CD4-positive, alpha-beta T cell (primary cell): ENCODE measurements around the gene PHF14. TPM values are rescaled to one million over a fixed set of nuclear protein-coding genes. Genes with fewer than 3 reads are reported as not detected.

ENCODE experiments used
- ATAC-seq: fragments of 200-7000 bp; cut with Tn5 transposase; one replicate; pipeline ENCODE4 v1.10.0; 2022; ENCODE audit warnings: mild to moderate bottlenecking; ENCODE audit not compliant: poor library complexity
- CTCF ChIA-PET: fragments of 350-600 bp; sonication (Branson Sonifier 250); formaldehyde crosslinking; loops from one replicate; lab custom pipeline; 2021; ENCODE audit warnings: antibody characterized with exemption, inconsistent platforms; lab: Charles Lee
- POLR2A ChIA-PET: fragments of 350-600 bp; sonication (Branson Sonifier 250); formaldehyde crosslinking; loops from one replicate; lab custom pipeline; 2021; ENCODE audit warnings: antibody characterized with exemption, inconsistent platforms; lab: Charles Lee
- DNase-seq, 14 experiments: peaks; one replicate each; pipeline ENCODE4 v3.0.0-alpha.2; 2013 to 2020; ENCODE audit warnings: mixed read lengths in 2 of 14
- H3K27ac ChIP-seq, 2 donors: one replicate each; pipeline versions ENCODE4 v1.5.1 to v1.7.0; 2013; ENCODE audit warnings: low read length in 2 of 2, low read depth in 1 of 2, mild to moderate bottlenecking in 1 of 2
- H3K27me3 ChIP-seq, 2 experiments: 1 replicate in 1 of 2; 2 replicates in 1 of 2; pipeline versions ENCODE4 v1.6.1 to v1.7.0; 2013; ENCODE audit warnings: low read length in 2 of 2, control low read depth in 1 of 2, mild to moderate bottlenecking in 1 of 2, moderate library complexity in 1 of 2; ENCODE audit not compliant: insufficient read depth in 2 of 2, control insufficient read depth in 1 of 2
- H3K36me3 ChIP-seq: one replicate; pipeline ENCODE4 v1.6.1; 2013; ENCODE audit warnings: low read length, control low read depth; ENCODE audit not compliant: insufficient read depth
- H3K4me1 ChIP-seq: one replicate; pipeline ENCODE4 v1.6.1; 2013; ENCODE audit warnings: low read length, control low read depth; ENCODE audit not compliant: insufficient read depth
- H3K4me3 ChIP-seq: one replicate; pipeline ENCODE4 v1.5.1; 2013; ENCODE audit warnings: mild to moderate bottlenecking, low read length, moderate library complexity
- H3K9me3 ChIP-seq, 2 experiments: 1 replicate in 1 of 2; 2 replicates in 1 of 2; pipeline versions ENCODE4 v1.6.1 to v1.7.0; 2013; ENCODE audit warnings: low read length in 2 of 2, mild to moderate bottlenecking in 2 of 2, control low read depth in 1 of 2, moderate library complexity in 1 of 2; ENCODE audit not compliant: control insufficient read depth in 1 of 2, insufficient read depth in 1 of 2
- H3K27ac Mint-ChIP-seq: one replicate; pipeline ENCODE4 v1.8.0; 2020; ENCODE audit warnings: mixed read lengths
- H3K27me3 Mint-ChIP-seq: one replicate; pipeline ENCODE4 v1.8.0; 2021; ENCODE audit warnings: mixed read lengths
- H3K36me3 Mint-ChIP-seq: one replicate; pipeline ENCODE4 v1.8.0; 2021; ENCODE audit warnings: low read depth, mixed read lengths
- H3K4me1 Mint-ChIP-seq: one replicate; pipeline ENCODE4 v1.8.0; 2021; ENCODE audit warnings: low read depth, mixed read lengths
- H3K4me3 Mint-ChIP-seq: one replicate; pipeline ENCODE4 v1.8.0; 2020; ENCODE audit warnings: mild to moderate bottlenecking, mixed read lengths
- H3K9me3 Mint-ChIP-seq: one replicate; pipeline ENCODE4 v1.8.0; 2020; ENCODE audit warnings: mixed read lengths
- CTCF ChIP-seq: fragments of 200-600 bp; IDR thresholded peaks from one replicate; pipeline ENCODE4 v1.8.0; 2022; ENCODE audit warnings: antibody characterized with exemption, mild to moderate bottlenecking
- intact Hi-C, 2 experiments: fragments of 100-400 bp; cut with DNase I in 1 of 2; cut with micrococcal nuclease in 1 of 2; formaldehyde crosslinking; loops; one replicate each; pipeline versions ENCODE4 v1.15.1 to v1.9.0; 2023 to 2025; cut with DNase I, micrococcal nuclease
- total RNA-seq, 174 experiments: library from RNA in 2 of 174; stranded (reverse) in 2 of 174; gene quantifications; one replicate each; pipeline ENCODE4 v1.2.3 and lab custom pipeline; 2021 to 2026

Gene PHF14
- total RNA-seq, 2 experiments from 2014 or later = 23.1 TPM

- ATAC-seq (no peak), DNase-seq (no peak)
- Mint-ChIP-seq H3K4me3 (no peak overlapping the region), H3K9me3 (no peaks in the 10 kb centered on the region), H3K4me1 (no peaks in the 10 kb centered on the region), H3K27me3 (no peaks in the 10 kb centered on the region), H3K27ac (no peak overlapping the region), H3K36me3 (no peaks in the 10 kb centered on the region)
- CTCF ChIA-PET = no interaction called here
- Histone ChIP-seq H3K4me3 (no peak overlapping the region), H3K9me3 (no peaks in the 10 kb centered on the region), H3K27me3 (no peaks in the 10 kb centered on the region), H3K36me3 (no peaks in the 10 kb centered on the region), H3K4me1 (no peaks in the 10 kb centered on the region), H3K27ac (no peak overlapping the region)
- no peak for TF ChIP-seq CTCF
- intact Hi-C loops = no loop called here
- POLR2A ChIA-PET = no interaction called here
Observed at GRCh38 chr7:11193888-11194287, 220.2 kb downstream of the PHF14 start.

- no peak for TF ChIP-seq CTCF
- intact Hi-C loops = no loop called here
- H3K36me3 Mint-ChIP-seq = no peaks in the 10 kb centered on the region
- H3K4me1 Mint-ChIP-seq = no peaks in the 10 kb centered on the region
- no peaks in the 10 kb centered on the region for H3K36me3 ChIP-seq
- no peak overlapping the region for H3K4me3 ChIP-seq
- no peaks in the 10 kb centered on the region for H3K4me1 ChIP-seq
- ChIA-PET POLR2A (no interaction called here), CTCF (no interaction called here)
- H3K4me3 Mint-ChIP-seq = no peak overlapping the region
- H3K9me3 Mint-ChIP-seq = no peaks in the 10 kb centered on the region
- H3K27me3 Mint-ChIP-seq = no peaks in the 10 kb centered on the region
- H3K27me3 ChIP-seq = no peaks in the 10 kb centered on the region
- DNase-seq (no peak), ATAC-seq (no peak)
- H3K27ac Mint-ChIP-seq = no peak overlapping the region
- H3K9me3 ChIP-seq = no peaks in the 10 kb centered on the region
- H3K27ac ChIP-seq = no peak overlapping the region
Observed at GRCh38 chr7:11194492-11194891, 220.8 kb downstream of the PHF14 start.

GRCh38 chr7:11195502-11195901, 221.8 kb downstream of the PHF14 start:
- POLR2A ChIA-PET = no interaction called here
- no peak for ATAC-seq
- Histone ChIP-seq H3K27ac (no peak overlapping the region), H3K27me3 (no peaks in the 10 kb centered on the region), H3K9me3 (no peaks in the 10 kb centered on the region), H3K36me3 (no peaks in the 10 kb centered on the region), H3K4me3 (no peak overlapping the region), H3K4me1 (no peaks in the 10 kb centered on the region)
- TF ChIP-seq CTCF = no peak
- no peak for DNase-seq
- Mint-ChIP-seq H3K27me3 (no peaks in the 10 kb centered on the region), H3K36me3 (no peaks in the 10 kb centered on the region), H3K4me1 (no peaks in the 10 kb centered on the region), H3K9me3 (no peaks in the 10 kb centered on the region), H3K4me3 (no peak overlapping the region), H3K27ac (no peak overlapping the region)
- intact Hi-C loops = no loop called here
- CTCF ChIA-PET = no interaction called here
